Gastrocnemius medialis (tissue), 4 donors: ENCODE results near the gene CERKL.

ENCODE experiments used
- CTCF ChIP-seq, 5 experiments: fragments of 450-650 bp in 3 of 5; fragments of 200-600 bp in 2 of 5; sonication (generic) in 2 of 5; IDR thresholded peaks in 4 of 5; conservative IDR thresholded peaks in 1 of 5; 1 replicate in 4 of 5; 2 replicates in 1 of 5; pipeline ENCODE4 v1.5.1; 2016 to 2019; ENCODE audit warnings: antibody characterized with exemption in 5 of 5, mild to moderate bottlenecking in 3 of 5, moderate library complexity in 3 of 5
- POLR2A ChIP-seq, 2 donors: fragments of 450-650 bp; IDR thresholded peaks; one replicate each; pipeline ENCODE4 v1.6.1; 2017; ENCODE audit warnings: antibody characterized with exemption in 2 of 2, mild to moderate bottlenecking in 2 of 2, moderate library complexity in 2 of 2

DNA sequence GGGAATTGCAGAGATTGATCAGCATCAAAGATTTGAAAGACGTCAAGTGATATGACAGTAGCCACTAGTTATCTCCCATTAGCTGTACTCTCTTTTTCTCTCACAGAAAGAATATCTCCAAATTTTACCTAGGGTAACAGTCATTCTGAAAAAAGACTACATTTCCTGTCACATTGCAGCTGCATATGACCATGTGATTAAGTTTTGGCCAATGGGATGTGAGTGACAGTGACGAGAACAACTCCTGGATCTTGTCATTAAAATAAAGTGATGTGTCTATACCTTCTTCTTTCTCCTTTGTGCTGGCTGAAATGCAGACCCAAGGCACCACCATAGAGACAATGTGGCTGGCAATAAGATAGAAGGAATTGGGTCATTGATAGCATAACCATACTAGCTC lies 34.0 kb upstream of the CERKL start:
- TF ChIP-seq POLR2A (IDR thresholded peaks at IDR 0.05) (no peak), CTCF (IDR thresholded peaks at IDR 0.05 in 4 of 5, conservative IDR thresholded peaks at IDR 0.05 in 1 of 5) (no peak)
